ENCODE measurements around the gene ZPBP.

ZPBP gene

DNA sequence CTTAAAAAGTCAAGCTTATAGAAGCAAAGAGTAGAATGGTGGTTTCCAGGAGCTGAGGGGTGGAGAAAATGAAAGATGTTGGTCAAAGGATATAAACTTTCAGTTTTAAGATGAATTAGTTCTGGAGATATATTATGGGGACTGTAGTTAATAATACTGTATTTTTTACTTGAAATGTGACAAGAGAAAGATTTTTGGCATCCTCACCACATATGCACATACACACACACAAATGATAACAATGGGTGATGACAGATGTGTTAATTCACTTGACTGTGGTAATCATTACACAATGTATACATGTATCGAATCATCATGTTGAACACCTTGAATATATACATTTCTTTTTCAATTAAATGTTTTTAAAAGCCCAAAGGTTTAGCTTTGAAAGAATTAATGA, 32.7 kb upstream of the ZPBP start:
- no peak for TF ChIP-seq CTCF (IDR thresholded peaks at IDR 0.05; ENCODE audit: extremely low read depth, missing control alignments)
- DNase-seq (ENCODE audit: low spot score) = no peak

DNA sequence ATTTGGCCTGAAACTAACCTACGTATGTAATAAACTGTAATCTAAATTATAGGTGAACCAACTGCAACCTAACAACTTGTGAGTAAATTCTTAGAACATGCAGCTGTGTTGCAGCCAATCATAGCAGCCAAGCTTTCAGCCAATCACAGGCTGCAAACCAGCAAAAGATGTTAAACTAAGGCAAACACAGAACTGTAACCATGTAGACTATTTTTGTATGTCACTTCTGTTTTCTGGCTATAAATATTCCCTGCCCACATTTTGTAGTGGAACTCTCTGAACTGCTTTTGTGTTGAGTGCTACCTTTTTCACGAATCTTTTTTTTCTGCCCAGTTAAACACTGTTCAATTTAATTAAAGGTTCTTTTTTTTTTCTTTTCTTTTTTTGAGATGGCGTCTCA, 28.2 kb upstream of the ZPBP start:
- DNase-seq (ENCODE audit: low spot score) = peak; percentile 20
- TF ChIP-seq CTCF (IDR thresholded peaks at IDR 0.05; ENCODE audit: extremely low read depth, missing control alignments) = no peak

GRCh38 chr7:50119815-50120637, 27.0 kb upstream of the ZPBP start:
- no peak for TF ChIP-seq CTCF (IDR thresholded peaks at IDR 0.05; ENCODE audit: extremely low read depth, missing control alignments)
- peak; percentile 36 for DNase-seq (ENCODE audit: low spot score)

GRCh38 chr7:50112250-50112649, 19.2 kb upstream of the ZPBP start:
- TF ChIP-seq CTCF (IDR thresholded peaks at IDR 0.05; ENCODE audit: extremely low read depth, missing control alignments) = no peak
- DNase-seq (ENCODE audit: low spot score) = no peak

- no peak for TF ChIP-seq CTCF (IDR thresholded peaks at IDR 0.05; ENCODE audit: extremely low read depth, missing control alignments)
- no peak for DNase-seq (ENCODE audit: low spot score)
Measured at GRCh38 chr7:50101873-50102272, 8.8 kb upstream of the ZPBP start.

DNA sequence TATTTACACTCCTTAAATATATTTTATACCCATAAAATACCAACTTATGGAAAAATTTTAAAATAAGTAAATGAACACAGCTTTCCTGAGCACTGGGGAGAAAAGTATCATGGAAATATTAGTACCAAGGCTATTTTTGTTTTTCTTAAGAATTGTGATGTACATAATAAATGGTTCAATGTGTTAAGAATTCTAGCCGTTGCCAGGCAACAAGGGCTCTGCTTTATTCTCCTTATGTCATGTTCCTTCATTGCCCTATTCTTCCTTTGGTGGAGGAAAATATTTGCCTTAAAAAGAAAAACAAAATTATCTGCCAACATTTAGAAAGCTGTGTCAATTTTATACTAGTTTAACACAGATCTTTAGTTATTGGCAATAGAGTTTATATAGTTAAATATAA, 2.6 kb upstream of the ZPBP start:
- no peak for DNase-seq (ENCODE audit: low spot score)
- no peak for TF ChIP-seq CTCF (IDR thresholded peaks at IDR 0.05; ENCODE audit: extremely low read depth, missing control alignments)

- TF ChIP-seq CTCF (IDR thresholded peaks at IDR 0.05; ENCODE audit: extremely low read depth, missing control alignments) = no peak
Measured at GRCh38 chr7:50088463-50089129, 4.5 kb downstream of the ZPBP start.

More at GRCh38 chr7:50088463-50089129, 4.5 kb downstream of the ZPBP start:
- no peak for DNase-seq (ENCODE audit: low spot score)

All from GM20000 (cell line).